Endothelial cell (in vitro differentiated cells): ENCODE data around the gene NINJ1. TPM values are rescaled to one million over a fixed set of nuclear protein-coding genes. Genes with fewer than 3 reads are reported as not detected.

Experiments
- DNase-seq: peaks from one replicate; pipeline ENCODE4 v3.0.0; 2021; ENCODE audit warnings: low spot score
- H3K27ac Mint-ChIP-seq: one replicate; pipeline ENCODE4 v1.8.0; 2021; ENCODE audit warnings: mixed read lengths, inconsistent platforms; ENCODE audit not compliant: unreplicated experiment
- H3K27me3 Mint-ChIP-seq: one replicate; pipeline ENCODE4 v1.8.0; 2021; ENCODE audit warnings: mild to moderate bottlenecking, moderate library complexity, mixed read lengths, inconsistent platforms; ENCODE audit not compliant: unreplicated experiment
- H3K36me3 Mint-ChIP-seq: one replicate; pipeline ENCODE4 v1.8.0; 2021; ENCODE audit warnings: mild to moderate bottlenecking, low read depth, mixed read lengths, inconsistent platforms; ENCODE audit not compliant: unreplicated experiment
- H3K4me1 Mint-ChIP-seq: one replicate; pipeline ENCODE4 v1.8.0; 2021; ENCODE audit warnings: mild to moderate bottlenecking, mixed read lengths, inconsistent platforms; ENCODE audit not compliant: unreplicated experiment
- H3K4me3 Mint-ChIP-seq: one replicate; pipeline ENCODE4 v1.8.0; 2021; ENCODE audit warnings: mild to moderate bottlenecking, mixed read lengths, inconsistent platforms; ENCODE audit not compliant: unreplicated experiment
- H3K9me3 Mint-ChIP-seq: one replicate; pipeline ENCODE4 v1.8.0; 2021; ENCODE audit warnings: mixed read lengths, inconsistent platforms; ENCODE audit not compliant: unreplicated experiment
- CTCF ChIP-seq: fragments of 200-600 bp; sonication (generic); IDR thresholded peaks from one replicate; pipeline ENCODE4 v1.5.0; 2021; ENCODE audit warnings: antibody characterized with exemption; ENCODE audit not compliant: unreplicated experiment
- total RNA-seq: library from RNA; stranded (reverse); fragmentation: NEBNext Ultra II Directional; extraction: Animal tissue kit (Norgen Biotek cat#: 25700); gene quantifications from one replicate; pipeline ENCODE4 v1.2.1, GENCODE V29; 2021; ENCODE audit not compliant: unreplicated experiment

Gene NINJ1
- total RNA-seq, 1 donor from 2014 or later = 34.2 TPM

GRCh38 chr9:93116072-93116961 lies 17.7 kb downstream of the NINJ1 start:
- no peaks in the 10 kb centered on the region for H3K36me3 Mint-ChIP-seq
- no peaks in the 10 kb centered on the region for H3K4me1 Mint-ChIP-seq
- H3K27me3 Mint-ChIP-seq = peaks cover 5% of the 10 kb centered on the region
- DNase-seq = no peak
- H3K9me3 Mint-ChIP-seq = no peaks in the 10 kb centered on the region
- H3K4me3 Mint-ChIP-seq = no peak overlapping the region
- TF ChIP-seq CTCF = no peak
- H3K27ac Mint-ChIP-seq = no peak overlapping the region

DNA sequence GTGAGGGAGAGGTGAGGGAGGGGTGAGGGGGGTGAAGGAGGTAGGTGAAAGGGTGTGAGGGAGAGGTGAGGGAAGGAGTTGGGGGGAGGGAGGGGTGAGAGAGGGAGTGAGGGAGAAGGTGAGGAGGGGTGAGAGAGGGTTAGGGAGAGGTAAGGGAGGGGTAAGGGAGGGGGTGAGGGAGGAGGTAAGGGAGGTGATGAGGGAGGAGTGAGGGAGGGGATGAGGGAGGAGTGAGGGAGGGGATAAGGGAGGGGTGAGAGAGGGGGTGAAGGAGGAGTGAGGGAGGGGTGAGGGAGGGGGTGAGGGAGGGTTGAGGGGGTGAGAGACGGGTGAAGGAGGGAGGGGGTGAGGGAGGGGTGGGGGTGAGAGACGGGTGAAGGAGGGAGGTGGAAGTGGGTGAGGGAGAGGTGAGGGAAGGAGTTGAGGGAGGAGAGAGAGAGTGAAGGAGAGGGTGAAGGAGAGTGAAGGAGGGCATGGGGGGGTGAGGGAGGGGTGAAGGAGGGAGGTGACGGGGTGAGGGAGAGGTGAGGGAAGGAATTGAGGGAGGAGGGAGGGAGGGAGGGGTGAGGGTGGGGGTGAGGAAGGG lies 18.5 kb downstream of the NINJ1 start:
- no peak overlapping the region for H3K4me3 Mint-ChIP-seq
- no peaks in the 10 kb centered on the region for H3K9me3 Mint-ChIP-seq
- DNase-seq = no peak
- no peak overlapping the region for H3K27ac Mint-ChIP-seq
- no peaks in the 10 kb centered on the region for H3K4me1 Mint-ChIP-seq
- TF ChIP-seq CTCF = no peak
- peaks cover 3% of the 10 kb centered on the region for H3K36me3 Mint-ChIP-seq
- peaks cover 5% of the 10 kb centered on the region for H3K27me3 Mint-ChIP-seq

DNA sequence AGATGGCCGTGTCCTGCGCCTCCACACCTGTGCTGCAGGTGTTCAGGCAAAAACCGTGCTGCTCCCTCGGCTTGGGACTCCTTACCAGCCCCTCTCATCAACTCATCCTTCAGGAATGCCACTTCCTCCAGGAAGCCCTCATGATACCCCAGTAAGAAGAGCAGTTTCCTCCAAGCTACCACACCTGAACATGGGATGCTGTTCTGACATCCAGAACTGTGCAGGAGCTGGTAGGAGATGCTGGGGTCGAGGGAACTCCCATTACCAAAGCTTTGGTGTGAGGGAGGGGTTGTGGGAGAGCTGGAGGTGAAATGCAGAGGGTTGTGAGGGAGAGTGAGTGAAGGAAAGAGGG lies 19.1 kb downstream of the NINJ1 start:
- no peaks in the 10 kb centered on the region for H3K4me1 Mint-ChIP-seq
- H3K27me3 Mint-ChIP-seq = peaks cover 5% of the 10 kb centered on the region
- no peak overlapping the region for H3K4me3 Mint-ChIP-seq
- peaks cover 3% of the 10 kb centered on the region for H3K36me3 Mint-ChIP-seq
- no peak for TF ChIP-seq CTCF
- no peak for DNase-seq
- no peaks in the 10 kb centered on the region for H3K9me3 Mint-ChIP-seq
- H3K27ac Mint-ChIP-seq = no peak overlapping the region

DNA sequence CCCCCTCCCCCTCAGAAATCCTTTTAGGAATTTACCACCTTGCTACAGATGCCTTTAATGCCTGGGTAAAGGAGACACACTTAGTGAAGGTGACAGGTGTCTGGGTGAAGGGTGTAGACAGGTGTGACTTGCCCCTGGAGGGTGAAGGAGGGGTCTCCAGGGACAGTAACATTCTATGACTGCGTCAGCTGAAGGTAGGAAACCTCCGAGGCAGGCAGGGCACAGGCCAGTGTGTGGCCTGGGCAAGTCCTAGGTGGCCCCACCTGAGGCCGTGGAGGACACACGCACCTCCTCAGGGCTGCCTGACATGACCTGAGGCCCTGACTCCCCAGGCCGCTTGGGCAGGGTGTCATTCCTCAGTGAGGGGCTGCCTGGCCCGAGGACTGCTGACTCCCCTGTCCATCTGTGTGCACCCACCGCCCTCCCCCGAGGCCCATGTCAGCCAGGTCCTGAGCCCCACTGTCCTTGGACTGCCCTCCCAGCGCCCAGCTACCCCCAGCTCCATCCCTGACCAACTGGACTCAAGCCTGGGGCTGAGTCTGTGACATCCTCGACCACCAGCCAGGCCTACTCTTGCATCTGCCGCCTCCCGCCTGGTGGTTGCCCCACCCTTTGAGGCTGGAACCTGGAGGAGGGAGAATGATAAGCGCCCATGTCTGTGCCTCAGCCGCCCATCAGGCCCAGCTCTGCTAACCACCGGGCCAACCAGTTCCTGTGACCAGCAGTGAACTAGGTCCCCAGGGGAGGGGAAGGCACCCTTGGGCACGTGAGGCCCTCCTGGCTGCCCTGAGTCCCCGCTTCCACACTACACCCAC lies 19.7 kb downstream of the NINJ1 start:
- Mint-ChIP-seq H3K27ac (no peak overlapping the region), H3K36me3 (peaks cover 3% of the 10 kb centered on the region), H3K9me3 (no peaks in the 10 kb centered on the region), H3K4me3 (no peak overlapping the region), H3K27me3 (peaks cover 5% of the 10 kb centered on the region), H3K4me1 (no peaks in the 10 kb centered on the region)
- TF ChIP-seq CTCF = no peak
- no peak for DNase-seq
